OCI-LY7 (cell line): ENCODE measurements around the gene ADGRD1.

Experiments
- CTCF ChIP-seq: fragments of 200-600 bp; sonication (generic); conservative IDR thresholded peaks from 2 replicates; pipeline ENCODE4 v1.5.1; 2014; ENCODE audit warnings: mild to moderate bottlenecking, antibody characterized with exemption, low read length, moderate library complexity, mixed read lengths
- EZH2phosphoT487 ChIP-seq: fragments of 200-600 bp; sonication (generic); IDR thresholded peaks from 2 replicates; pipeline ENCODE4 v1.6.1; 2018; ENCODE audit warnings: low read depth, borderline replicate concordance, mild to moderate bottlenecking, mixed run types, antibody characterized with exemption, low read length, moderate library complexity, mixed read lengths

GRCh38 chr12:130925666-130926015, 28.1 kb upstream of the ADGRD1 start:
- no peak for TF ChIP-seq CTCF
- no peak for TF ChIP-seq EZH2phosphoT487
